GM23338 (cell line): ENCODE results near the gene RNF145. TPM values are rescaled to one million over a fixed set of nuclear protein-coding genes. Genes with fewer than 3 reads are reported as not detected.

Source experiments
- ATAC-seq: fragments of 200-7000 bp; cut with Tn5 transposase; 3 replicates; pipeline ENCODE4 v1.9.1; 2020
- DNase-seq: peaks from one replicate; pipeline ENCODE4 v3.0.0-alpha.2; 2015; ENCODE audit warnings: low spot score
- H2AFZ ChIP-seq: fragments of 200-600 bp; sonication (generic); 2 replicates; pipeline ENCODE4 v1.8.0; 2016; ENCODE audit warnings: antibody characterized with exemption, mild to moderate bottlenecking, moderate library complexity
- H3F3A ChIP-seq: fragments of 200-600 bp; sonication (generic); replicated peaks from 2 replicates; pipeline ENCODE4 v1.8.0; 2017; ENCODE audit warnings: antibody characterized with exemption, mixed run types, low read depth
- H3K27ac ChIP-seq: fragments of 200-600 bp; sonication (generic); 2 replicates; pipeline ENCODE4 v1.6.1; 2016; ENCODE audit warnings: low read depth
- H3K27me3 ChIP-seq: fragments of 200-600 bp; sonication (generic); 2 replicates; pipeline ENCODE4 v1.8.0; 2016; ENCODE audit warnings: mild to moderate bottlenecking, mixed run types, moderate library complexity; ENCODE audit not compliant: insufficient read depth
- H3K36me3 ChIP-seq: fragments of 200-600 bp; sonication (generic); 2 replicates; pipeline ENCODE4 v1.8.0; 2016; ENCODE audit warnings: mild to moderate bottlenecking; ENCODE audit not compliant: insufficient read depth
- H3K4me1 ChIP-seq: fragments of 200-600 bp; sonication (generic); 2 replicates; pipeline ENCODE4 v1.8.0; 2016; ENCODE audit warnings: mild to moderate bottlenecking, moderate library complexity; ENCODE audit not compliant: insufficient read depth
- H3K4me2 ChIP-seq: fragments of 200-600 bp; sonication (generic); 2 replicates; pipeline ENCODE4 v1.7.1; 2017; ENCODE audit warnings: mixed run types
- H3K4me3 ChIP-seq: fragments of 200-600 bp; sonication (generic); 2 replicates; pipeline ENCODE4 v1.6.1; 2016; ENCODE audit warnings: mixed run types
- H3K79me2 ChIP-seq: fragments of 200-600 bp; sonication (generic); replicated peaks from 2 replicates; pipeline ENCODE4 v1.8.0; 2017; ENCODE audit warnings: mild to moderate bottlenecking; ENCODE audit not compliant: insufficient read depth
- H3K9me2 ChIP-seq: fragments of 200-600 bp; sonication (generic); 2 replicates; pipeline ENCODE4 v1.8.0; 2017; ENCODE audit not compliant: insufficient read depth
- H4K20me1 ChIP-seq: fragments of 200-600 bp; sonication (generic); replicated peaks from 2 replicates; pipeline ENCODE4 v1.8.0; 2017; ENCODE audit warnings: mild to moderate bottlenecking; ENCODE audit not compliant: insufficient read depth
- H3K27ac Mint-ChIP-seq: 2 replicates; pipeline ENCODE4 v1.8.0; 2020; ENCODE audit warnings: inconsistent platforms, mild to moderate bottlenecking, moderate library complexity, mixed read lengths
- H3K27me3 Mint-ChIP-seq: 3 replicates; pipeline ENCODE4 v1.8.0; 2022; ENCODE audit warnings: low read depth, mild to moderate bottlenecking, moderate library complexity, mixed read lengths, inconsistent platforms; ENCODE audit not compliant: insufficient read depth, poor library complexity
- H3K36me3 Mint-ChIP-seq: 3 replicates; pipeline ENCODE4 v1.8.0; 2021; ENCODE audit warnings: low read depth, mild to moderate bottlenecking, inconsistent platforms, moderate library complexity, mixed read lengths
- H3K4me1 Mint-ChIP-seq: 3 replicates; pipeline ENCODE4 v1.8.0; 2020; ENCODE audit warnings: mild to moderate bottlenecking, inconsistent platforms, mixed read lengths
- H3K4me3 Mint-ChIP-seq: 3 replicates; pipeline ENCODE4 v1.8.0; 2021; ENCODE audit warnings: moderate library complexity, mild to moderate bottlenecking, inconsistent platforms, mixed read lengths
- H3K9me3 Mint-ChIP-seq: 3 replicates; pipeline ENCODE4 v1.8.0; 2020; ENCODE audit warnings: moderate library complexity, mild to moderate bottlenecking, inconsistent platforms, mixed read lengths
- CTCF ChIP-seq, 2 experiments: fragments of 200-600 bp in 1 of 2; sonication (generic) in 1 of 2; conservative IDR thresholded peaks; 2 replicates each; pipeline versions ENCODE4 v1.5.1 to v1.6.1; 2016 to 2017; ENCODE audit warnings: antibody characterized with exemption in 2 of 2, low read depth in 2 of 2, mild to moderate bottlenecking in 2 of 2, moderate library complexity in 1 of 2
- EZH2 ChIP-seq: fragments of 200-600 bp; sonication (generic); IDR thresholded peaks from one replicate; pipeline ENCODE4 v1.8.0; 2017; ENCODE audit warnings: antibody characterized with exemption, mild to moderate bottlenecking, low read depth; ENCODE audit not compliant: unreplicated experiment
- EZH2phosphoT487 ChIP-seq: fragments of 200-600 bp; sonication (generic); IDR thresholded peaks from one replicate; pipeline ENCODE4 v1.8.1; 2018; ENCODE audit warnings: antibody characterized with exemption; ENCODE audit not compliant: unreplicated experiment
- STAT1 ChIP-seq: IDR thresholded peaks from one replicate; pipeline ENCODE4 v1.6.1; 2016; ENCODE audit warnings: antibody characterized with exemption; ENCODE audit not compliant: unreplicated experiment
- ZNF114 ChIP-seq: fragments of 250-450 bp; sonication (Bioruptor Pico); IDR thresholded peaks from 2 replicates; pipeline ENCODE4 v1.5.0; 2020; ENCODE audit warnings: mild to moderate bottlenecking, moderate library complexity
- polyA plus RNA-seq: library from polyadenylated mRNA; unstranded; fragments of >200 nt; fragmentation: Nextera tagmentation; extraction: Ambion mirVana; gene quantifications from 2 replicates; pipeline ENCODE4 v1.2.1, GENCODE V29; 2016
- total RNA-seq: library from RNA; depleted of rRNA; stranded (reverse); fragments of >200 nt; shearing (Covaris generic); gene quantifications from 2 replicates; pipeline ENCODE4 v1.2.3, GENCODE V29; 2014
- TF ChIP-seq, protein P1 (sequence below): fragments of 250-450 bp; sonication (Bioruptor Pico); IDR thresholded peaks from 2 replicates; pipeline ENCODE4 v1.5.0; 2020; ENCODE audit warnings: mild to moderate bottlenecking, moderate library complexity

Gene RNF145
- total and polyA plus RNA-seq, 2 experiments from 2014 or later: 15.6 to 43.5 TPM

- peaks cover 4% of the 10 kb centered on the region; the same call in 1 of the 3 replicates for H3K4me1 Mint-ChIP-seq
- H3K27ac Mint-ChIP-seq: no peak overlapping the region
- H3K79me2 ChIP-seq: peaks cover 5% of the 10 kb centered on the region; the same call in 1 of the 2 replicates
- H3K9me2 ChIP-seq: no peaks in the 10 kb centered on the region
- TF ChIP-seq STAT1 (no peak), CTCF (conservative IDR thresholded peaks at IDR 0.05; ENCODE audit: low read depth in 2 of 2) (no peak), ZNF114 (CRISPR knock-in tag) (no peak), EZH2phosphoT487 (no peak), EZH2 (no peak)
- TF ChIP-seq, protein P1, sequence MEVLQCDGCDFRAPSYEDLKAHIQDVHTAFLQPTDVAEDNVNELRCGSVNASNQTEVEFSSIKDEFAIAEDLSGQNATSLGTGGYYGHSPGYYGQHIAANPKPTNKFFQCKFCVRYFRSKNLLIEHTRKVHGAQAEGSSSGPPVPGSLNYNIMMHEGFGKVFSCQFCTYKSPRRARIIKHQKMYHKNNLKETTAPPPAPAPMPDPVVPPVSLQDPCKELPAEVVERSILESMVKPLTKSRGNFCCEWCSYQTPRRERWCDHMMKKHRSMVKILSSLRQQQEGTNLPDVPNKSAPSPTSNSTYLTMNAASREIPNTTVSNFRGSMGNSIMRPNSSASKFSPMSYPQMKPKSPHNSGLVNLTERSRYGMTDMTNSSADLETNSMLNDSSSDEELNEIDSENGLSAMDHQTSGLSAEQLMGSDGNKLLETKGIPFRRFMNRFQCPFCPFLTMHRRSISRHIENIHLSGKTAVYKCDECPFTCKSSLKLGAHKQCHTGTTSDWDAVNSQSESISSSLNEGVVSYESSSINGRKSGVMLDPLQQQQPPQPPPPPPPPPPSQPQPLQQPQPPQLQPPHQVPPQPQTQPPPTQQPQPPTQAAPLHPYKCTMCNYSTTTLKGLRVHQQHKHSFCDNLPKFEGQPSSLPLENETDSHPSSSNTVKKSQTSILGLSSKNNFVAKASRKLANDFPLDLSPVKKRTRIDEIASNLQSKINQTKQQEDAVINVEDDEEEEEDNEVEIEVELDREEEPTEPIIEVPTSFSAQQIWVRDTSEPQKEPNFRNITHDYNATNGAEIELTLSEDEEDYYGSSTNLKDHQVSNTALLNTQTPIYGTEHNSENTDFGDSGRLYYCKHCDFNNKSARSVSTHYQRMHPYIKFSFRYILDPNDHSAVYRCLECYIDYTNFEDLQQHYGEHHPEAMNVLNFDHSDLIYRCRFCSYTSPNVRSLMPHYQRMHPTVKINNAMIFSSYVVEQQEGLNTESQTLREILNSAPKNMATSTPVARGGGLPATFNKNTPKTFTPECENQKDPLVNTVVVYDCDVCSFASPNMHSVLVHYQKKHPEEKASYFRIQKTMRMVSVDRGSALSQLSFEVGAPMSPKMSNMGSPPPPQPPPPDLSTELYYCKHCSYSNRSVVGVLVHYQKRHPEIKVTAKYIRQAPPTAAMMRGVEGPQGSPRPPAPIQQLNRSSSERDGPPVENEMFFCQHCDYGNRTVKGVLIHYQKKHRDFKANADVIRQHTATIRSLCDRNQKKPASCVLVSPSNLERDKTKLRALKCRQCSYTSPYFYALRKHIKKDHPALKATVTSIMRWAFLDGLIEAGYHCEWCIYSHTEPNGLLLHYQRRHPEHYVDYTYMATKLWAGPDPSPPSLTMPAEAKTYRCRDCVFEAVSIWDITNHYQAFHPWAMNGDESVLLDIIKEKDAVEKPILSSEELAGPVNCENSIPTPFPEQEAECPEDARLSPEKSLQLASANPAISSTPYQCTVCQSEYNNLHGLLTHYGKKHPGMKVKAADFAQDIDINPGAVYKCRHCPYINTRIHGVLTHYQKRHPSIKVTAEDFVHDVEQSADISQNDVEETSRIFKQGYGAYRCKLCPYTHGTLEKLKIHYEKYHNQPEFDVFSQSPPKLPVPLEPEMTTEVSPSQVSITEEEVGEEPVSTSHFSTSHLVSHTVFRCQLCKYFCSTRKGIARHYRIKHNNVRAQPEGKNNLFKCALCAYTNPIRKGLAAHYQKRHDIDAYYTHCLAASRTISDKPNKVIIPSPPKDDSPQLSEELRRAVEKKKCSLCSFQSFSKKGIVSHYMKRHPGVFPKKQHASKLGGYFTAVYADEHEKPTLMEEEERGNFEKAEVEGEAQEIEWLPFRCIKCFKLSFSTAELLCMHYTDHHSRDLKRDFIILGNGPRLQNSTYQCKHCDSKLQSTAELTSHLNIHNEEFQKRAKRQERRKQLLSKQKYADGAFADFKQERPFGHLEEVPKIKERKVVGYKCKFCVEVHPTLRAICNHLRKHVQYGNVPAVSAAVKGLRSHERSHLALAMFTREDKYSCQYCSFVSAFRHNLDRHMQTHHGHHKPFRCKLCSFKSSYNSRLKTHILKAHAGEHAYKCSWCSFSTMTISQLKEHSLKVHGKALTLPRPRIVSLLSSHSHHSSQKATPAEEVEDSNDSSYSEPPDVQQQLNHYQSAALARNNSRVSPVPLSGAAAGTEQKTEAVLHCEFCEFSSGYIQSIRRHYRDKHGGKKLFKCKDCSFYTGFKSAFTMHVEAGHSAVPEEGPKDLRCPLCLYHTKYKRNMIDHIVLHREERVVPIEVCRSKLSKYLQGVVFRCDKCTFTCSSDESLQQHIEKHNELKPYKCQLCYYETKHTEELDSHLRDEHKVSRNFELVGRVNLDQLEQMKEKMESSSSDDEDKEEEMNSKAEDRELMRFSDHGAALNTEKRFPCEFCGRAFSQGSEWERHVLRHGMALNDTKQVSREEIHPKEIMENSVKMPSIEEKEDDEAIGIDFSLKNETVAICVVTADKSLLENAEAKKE (CRISPR knock-in tag): no peak
- H3K36me3 Mint-ChIP-seq: peaks cover 25% of the 10 kb centered on the region; the same call in 2 of the 3 replicates
- no peak overlapping the region for H3K4me3 ChIP-seq
- peaks cover 8% of the 10 kb centered on the region; the same call in 1 of the 2 replicates for H4K20me1 ChIP-seq
- no peaks in the 10 kb centered on the region for H3K4me1 ChIP-seq
- H3K4me2 ChIP-seq: no peak overlapping the region
- DNase-seq: no peak
- H2AFZ ChIP-seq: no peak overlapping the region
- H3F3A ChIP-seq: no peaks in the 10 kb centered on the region
- no peak overlapping the region for H3K4me3 Mint-ChIP-seq
- no peak overlapping the region for H3K27ac ChIP-seq
- H3K9me3 Mint-ChIP-seq: no peaks in the 10 kb centered on the region
- no peaks in the 10 kb centered on the region for H3K27me3 Mint-ChIP-seq
- ATAC-seq: no peak
- H3K36me3 ChIP-seq: peaks cover 3% of the 10 kb centered on the region; the same call in 1 of the 2 replicates
- H3K27me3 ChIP-seq: no peaks in the 10 kb centered on the region
Measured at GRCh38 chr5:159190170-159190569, 19.2 kb downstream of the RNF145 start.
